IMR-90 (cell line): ENCODE data around the gene CTSH. TPM values are rescaled to one million over a fixed set of nuclear protein-coding genes. Genes with fewer than 3 reads are reported as not detected.

Experiments
- ATAC-seq: fragments of 200-7000 bp; cut with Tn5 transposase; 2 replicates; pipeline ENCODE4 v1.9.1; 2020; ENCODE audit warnings: low read depth, mild to moderate bottlenecking, moderate library complexity
- BruUV-seq: library from RNA; stranded (reverse); fragments of 400-500 nt; replicated peaks from 2 replicates; lab custom pipeline; 2021; lab: Mats Ljungman, UMichigan
- CTCF ChIA-PET: fragments of 300-600 bp; formaldehyde crosslinking; extraction: SDS; loops from one replicate; lab custom pipeline; 2021; ENCODE audit warnings: antibody characterized with exemption; lab: Yijun Ruan, JAX
- POLR2A ChIA-PET: fragments of 300-600 bp; sonication (Branson Sonifier 250); formaldehyde crosslinking; loops from one replicate; lab custom pipeline; 2022; ENCODE audit warnings: antibody characterized with exemption; ENCODE audit not compliant: unreplicated experiment; lab: Charles Lee
- DNase-seq: peaks from one replicate; pipeline ENCODE4 v3.0.0; 2013
- H2AFZ ChIP-seq: replicated peaks from 2 replicates; pipeline ENCODE3; 2013; ENCODE audit warnings: low read length, mild to moderate bottlenecking; ENCODE audit not compliant: poor library complexity
- H2AK5ac ChIP-seq: 2 replicates; pipeline ENCODE4 v1.6.1; 2013; ENCODE audit warnings: low read depth, low read length, inconsistent platforms
- H2AK9ac ChIP-seq: replicated peaks from 2 replicates; pipeline ENCODE3; 2013; ENCODE audit warnings: mild to moderate bottlenecking, low read depth, low read length, moderate library complexity; ENCODE audit not compliant: poor library complexity
- H2BK120ac ChIP-seq: 2 replicates; pipeline ENCODE4 v1.6.1; 2013; ENCODE audit warnings: low read depth, low read length, inconsistent platforms
- H2BK15ac ChIP-seq: 3 replicates; pipeline ENCODE4 v1.6.1; 2013; ENCODE audit warnings: low read depth, low read length, inconsistent platforms
- H2BK20ac ChIP-seq: 2 replicates; pipeline ENCODE4 v1.6.1; 2013; ENCODE audit warnings: low read depth, mild to moderate bottlenecking, inconsistent platforms, low read length, moderate library complexity
- H2BK5ac ChIP-seq: 2 replicates; pipeline ENCODE4 v1.6.1; 2013; ENCODE audit warnings: mild to moderate bottlenecking, low read depth, low read length, inconsistent platforms; ENCODE audit not compliant: poor library complexity, severe bottlenecking
- H3K14ac ChIP-seq: replicated peaks from 2 replicates; pipeline ENCODE4 v1.6.1; 2013; ENCODE audit warnings: low read depth, low read length, inconsistent platforms
- H3K18ac ChIP-seq: 2 replicates; pipeline ENCODE4 v1.6.1; 2013; ENCODE audit warnings: low read depth, low read length, control low read depth
- H3K23ac ChIP-seq: 2 replicates; pipeline ENCODE4 v1.6.1; 2013; ENCODE audit warnings: low read depth, low read length, inconsistent platforms
- H3K27ac ChIP-seq: 2 replicates; pipeline ENCODE4 v1.5.1; 2013; ENCODE audit warnings: mild to moderate bottlenecking, control low read depth, low read length; ENCODE audit not compliant: insufficient read depth
- H3K27me3 ChIP-seq: 2 replicates; pipeline ENCODE4 v1.6.1; 2013; ENCODE audit warnings: low read length; ENCODE audit not compliant: control insufficient read depth, insufficient read depth
- H3K36me3 ChIP-seq: 2 replicates; pipeline ENCODE4 v1.6.1; 2013; ENCODE audit warnings: low read length, mixed read lengths; ENCODE audit not compliant: control insufficient read depth, insufficient read depth
- H3K4ac ChIP-seq: 2 replicates; pipeline ENCODE4 v1.6.1; 2013; ENCODE audit warnings: low read depth, low read length, inconsistent platforms
- H3K4me1 ChIP-seq: 2 replicates; pipeline ENCODE4 v1.6.1; 2013; ENCODE audit warnings: low read length, mixed read lengths; ENCODE audit not compliant: control insufficient read depth, insufficient read depth
- H3K4me2 ChIP-seq: 2 replicates; pipeline ENCODE4 v1.6.1; 2013; ENCODE audit warnings: low read depth, mild to moderate bottlenecking, control low read depth, low read length, moderate library complexity
- H3K4me3 ChIP-seq: 2 replicates; pipeline ENCODE4 v1.5.1; 2013; ENCODE audit warnings: low read depth, mild to moderate bottlenecking, control low read depth, low read length, moderate library complexity; ENCODE audit not compliant: insufficient read depth
- H3K56ac ChIP-seq: 2 replicates; pipeline ENCODE4 v1.6.1; 2013; ENCODE audit warnings: low read length, inconsistent platforms; ENCODE audit not compliant: insufficient read depth; ENCODE audit errors: extremely low read depth
- H3K79me1 ChIP-seq, 2 experiments: 2 replicates each; pipeline ENCODE4 v1.6.1; 2013; ENCODE audit warnings: low read length in 2 of 2, inconsistent platforms in 1 of 2, low read depth in 1 of 2
- H3K9ac ChIP-seq: 2 replicates; pipeline ENCODE4 v1.6.1; 2013; ENCODE audit warnings: low read depth, low read length, control low read depth
- H3K9me1 ChIP-seq: 2 replicates; pipeline ENCODE4 v1.6.1; 2013; ENCODE audit warnings: low read length, inconsistent platforms; ENCODE audit not compliant: insufficient read depth
- H3K9me3 ChIP-seq: 2 replicates; pipeline ENCODE4 v1.6.1; 2013; ENCODE audit warnings: low read length; ENCODE audit not compliant: control insufficient read depth, insufficient read depth
- H4K20me1 ChIP-seq: 2 replicates; pipeline ENCODE4 v1.6.1; 2013; ENCODE audit warnings: low read length, inconsistent platforms; ENCODE audit not compliant: insufficient read depth
- H4K5ac ChIP-seq: 2 replicates; pipeline ENCODE4 v1.6.1; 2013; ENCODE audit warnings: mild to moderate bottlenecking, low read depth, low read length, control low read depth
- H4K8ac ChIP-seq, 2 experiments: 2 replicates each; pipeline ENCODE4 v1.6.1; 2013; ENCODE audit warnings: low read depth in 2 of 2, low read length in 2 of 2, control low read depth in 1 of 2, inconsistent platforms in 1 of 2
- H4K91ac ChIP-seq: 2 replicates; pipeline ENCODE4 v1.6.1; 2013; ENCODE audit warnings: low read depth, low read length, inconsistent platforms; ENCODE audit not compliant: insufficient read depth
- BHLHE40 ChIP-seq: fragments of 150-350 bp; IDR thresholded peaks from 2 replicates; pipeline ENCODE4 v1.6.1; 2016; ENCODE audit warnings: mild to moderate bottlenecking, low read depth, low read length
- CEBPB ChIP-seq: IDR thresholded peaks from 2 replicates; pipeline ENCODE4 v1.6.1; 2012; ENCODE audit warnings: low read depth, low read length, improper control_type of control experiment
- CHD1 ChIP-seq: IDR thresholded peaks from 2 replicates; pipeline ENCODE4 v1.6.1; 2012; ENCODE audit warnings: low read depth, low read length, improper control_type of control experiment
- ELK1 ChIP-seq: fragments of 150-350 bp; IDR thresholded peaks from 2 replicates; pipeline ENCODE4 v1.6.1; 2016; ENCODE audit warnings: low read depth, mild to moderate bottlenecking, low read length, moderate library complexity, borderline replicate concordance
- FOS ChIP-seq: fragments of 150-350 bp; IDR thresholded peaks from 2 replicates; pipeline ENCODE4 v1.6.1; 2016; ENCODE audit warnings: low read depth, low read length
- MAFK ChIP-seq: IDR thresholded peaks from 2 replicates; pipeline ENCODE4 v1.6.1; 2012; ENCODE audit warnings: low read depth, low read length, improper control_type of control experiment
- MAZ ChIP-seq: IDR thresholded peaks from 2 replicates; pipeline ENCODE4 v1.6.1; 2012; ENCODE audit warnings: low read depth, mild to moderate bottlenecking, low read length, improper control_type of control experiment, moderate library complexity, borderline replicate concordance
- NFE2L2 ChIP-seq: fragments of 150-350 bp; IDR thresholded peaks from 2 replicates; pipeline ENCODE4 v1.6.1; 2016; ENCODE audit warnings: low read depth, mild to moderate bottlenecking, low read length
- POLR2A ChIP-seq: IDR thresholded peaks from 2 replicates; pipeline ENCODE4 v1.6.1; 2012; ENCODE audit warnings: mild to moderate bottlenecking, low read depth, low read length
- RCOR1 ChIP-seq: IDR thresholded peaks from 2 replicates; pipeline ENCODE4 v1.6.1; 2012; ENCODE audit warnings: mild to moderate bottlenecking, low read length, improper control_type of control experiment; ENCODE audit not compliant: insufficient replicate concordance
- RFX5 ChIP-seq: IDR thresholded peaks from 2 replicates; pipeline ENCODE4 v1.8.0; 2012; ENCODE audit warnings: low read depth, mild to moderate bottlenecking, low read length, moderate library complexity
- SMC3 ChIP-seq: fragments of 150-350 bp; IDR thresholded peaks from 2 replicates; pipeline ENCODE4 v1.6.1; 2016; ENCODE audit warnings: low read depth, mild to moderate bottlenecking, antibody characterized with exemption, low read length, moderate library complexity
- USF2 ChIP-seq: fragments of 150-350 bp; IDR thresholded peaks from 2 replicates; pipeline ENCODE4 v1.6.1; 2017; ENCODE audit warnings: mild to moderate bottlenecking, antibody characterized with exemption, low read length, low read depth
- WGBS, 2 experiments: methylation state at CpG; one replicate each; pipeline versions ENCODE4 v1.1.5 to v1.1.7; 2013; ENCODE audit warnings: missing lambda C conversion rate in 2 of 2; ENCODE audit not compliant: insufficient read length in 1 of 2; ENCODE audit errors: extremely low coverage in 2 of 2; 5-methylcytosine and 5-hydroxymethylcytosine counted together
- dilution Hi-C: fragments of 300-500 bp; cut with HindIII; formaldehyde crosslinking; loops from one replicate; pipeline ENCODE4 v1.14.3; 2018; ENCODE audit warnings: low sequenced_read_pairs; ENCODE audit not compliant: unreplicated experiment
- in situ Hi-C: fragments of 300-500 bp; cut with MboI; formaldehyde crosslinking; loops from 3 replicates; pipeline ENCODE4 v1.14.3; 2019; ENCODE audit warnings: low sequenced_read_pairs, inconsistent platforms, mixed read lengths
- intact Hi-C: fragments of 100-400 bp; cut with micrococcal nuclease; formaldehyde crosslinking; loops from 2 replicates; pipeline ENCODE4 v1.10.0; 2022
- polyA plus RNA-seq, 3 experiments: library from polyadenylated mRNA; depleted of rRNA; stranded (reverse); fragments of >200 nt; gene quantifications; 2 replicates each; pipeline ENCODE4 v1.2.3, GENCODE V29; 2012; ENCODE audit warnings: low replicate concordance in 1 of 3
- total RNA-seq: library from RNA; depleted of rRNA; stranded (reverse); fragments of >200 nt; gene quantifications from 2 replicates; pipeline ENCODE4 v1.2.3, GENCODE V29; 2012

Gene CTSH
- total and polyA plus RNA-seq, 2 of the 4 experiments (the other 2 are of a cell fraction), result 11.7 to 13.9 TPM

GRCh38 chr15:78944202-78944625 lies 632 bp downstream of the CTSH start:
- no peak overlapping the region for H4K8ac ChIP-seq
- no TSS peak for BruUV-seq
- H2BK15ac ChIP-seq, result no peak overlapping the region
- no peaks in the 10 kb centered on the region for H3K79me1 ChIP-seq
- H2BK120ac ChIP-seq, result no peak overlapping the region
- no peak overlapping the region for H3K27ac ChIP-seq
- H4K91ac ChIP-seq, result no peak overlapping the region
- H2AFZ ChIP-seq, result peak overlapping the region; percentile 98
- no peak overlapping the region for H3K4ac ChIP-seq
- peaks cover 37% of the 10 kb centered on the region for H3K27me3 ChIP-seq
- no peak overlapping the region for H4K5ac ChIP-seq
- 0 out of 2 replicates have a peak overlapping the region, but pooled peaks have one; percentile 11 for H3K9ac ChIP-seq
- no peaks in the 10 kb centered on the region for H4K20me1 ChIP-seq
- no peak overlapping the region; the same call in 1 of the 2 replicates for H3K14ac ChIP-seq
- TF ChIP-seq ELK1 (no peak), CHD1 (no peak), POLR2A (no peak), FOS (no peak), BHLHE40 (no peak), RFX5 (no peak), MAFK (no peak), SMC3 (no peak), MAZ (no peak), USF2 (no peak), RCOR1 (no peak), CEBPB (no peak), NFE2L2 (no peak)
- in situ Hi-C loops (no loop called here), intact Hi-C loops (no loop called here), dilution Hi-C loops (no loop called here)
- no peaks in the 10 kb centered on the region for H3K9me3 ChIP-seq
- peaks cover 2% of the 10 kb centered on the region; the same call in 1 of the 2 replicates for H3K4me1 ChIP-seq
- H2AK5ac ChIP-seq, result no peak overlapping the region
- no peak overlapping the region for H3K56ac ChIP-seq
- H2AK9ac ChIP-seq, result peak overlapping the region; percentile 16
- DNase-seq (no peak), ATAC-seq (no peak)
- no peak overlapping the region for H3K4me3 ChIP-seq
- H3K4me2 ChIP-seq, result peak overlapping the region; percentile 87
- H3K18ac ChIP-seq, result no peak overlapping the region
- WGBS, 2 experiments, result 20% methylated on average over 1 of the region's 12 CpGs; no CpG with 5 or more reads in 1 of the 2 experiments
- no peaks in the 10 kb centered on the region for H3K9me1 ChIP-seq
- POLR2A ChIA-PET, result no interaction called here
- H3K23ac ChIP-seq, result no peak overlapping the region
- H2BK20ac ChIP-seq, result no peak overlapping the region
- H3K36me3 ChIP-seq, result no peaks in the 10 kb centered on the region
- CTCF ChIA-PET, result interaction anchor here (0.5 kb wide), 1 partner anchor 400 kb away, joined by 3 read pairs; no protein-coding TSS in a partner anchor
- H2BK5ac ChIP-seq, result no peak overlapping the region
